K562 treated with DMSO at 1 percent for 48 hours (cell line): ENCODE results near the gene VMAC. TPM values are rescaled to one million over a fixed set of nuclear protein-coding genes. Genes with fewer than 3 reads are reported as not detected.

Experiments used
- total RNA-seq: library from RNA; unstranded; fragments of 300-600 nt; gene quantifications from 2 replicates; pipeline ENCODE4 v1.2.3, GENCODE V29; 2022; ENCODE audit warnings: low replicate concordance; ENCODE audit errors: extremely low read depth

The VMAC gene, protein sequence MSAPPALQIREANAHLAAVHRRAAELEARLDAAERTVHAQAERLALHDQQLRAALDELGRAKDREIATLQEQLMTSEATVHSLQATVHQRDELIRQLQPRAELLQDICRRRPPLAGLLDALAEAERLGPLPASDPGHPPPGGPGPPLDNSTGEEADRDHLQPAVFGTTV
- total RNA-seq: not detected in 2 replicates

DNA sequence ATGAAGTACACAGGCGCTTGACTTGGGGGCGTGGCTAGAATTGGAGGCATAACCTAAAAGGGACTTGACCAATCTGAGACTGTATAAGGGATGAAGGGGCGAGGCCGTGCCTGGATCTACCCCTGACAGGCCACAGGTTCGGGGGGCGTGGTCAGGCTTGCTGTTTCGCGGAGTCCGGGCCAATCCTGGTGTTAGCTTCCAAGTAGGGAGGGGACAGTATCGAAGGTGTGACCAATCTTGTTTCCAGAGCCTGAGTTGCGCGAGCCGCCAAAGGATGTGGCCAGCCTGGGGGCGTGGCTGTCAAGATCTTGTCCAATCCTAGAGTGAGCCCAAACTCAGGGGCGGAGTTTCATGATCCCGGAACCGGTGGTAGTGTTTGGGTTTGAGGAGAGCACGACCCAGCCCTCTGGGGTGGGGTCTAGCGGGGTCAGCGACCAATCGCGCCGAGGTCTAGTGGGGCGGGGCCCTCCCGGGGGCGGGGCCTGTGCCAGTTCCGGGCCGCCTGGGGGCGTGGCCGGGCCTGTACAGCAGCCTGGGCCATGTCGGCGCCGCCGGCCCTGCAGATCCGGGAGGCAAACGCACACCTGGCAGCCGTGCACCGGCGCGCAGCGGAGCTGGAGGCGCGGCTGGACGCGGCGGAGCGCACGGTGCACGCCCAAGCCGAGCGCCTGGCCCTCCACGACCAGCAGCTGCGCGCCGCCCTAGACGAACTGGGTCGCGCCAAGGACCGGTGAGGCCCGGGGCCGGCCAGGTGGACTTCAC, at the start of gene VMAC:
Gene VMAC (plus strand): TSS at position 521 of the 762 bp plus-strand sequence. CDS start 19 bp downstream, at position 540.

DNA sequence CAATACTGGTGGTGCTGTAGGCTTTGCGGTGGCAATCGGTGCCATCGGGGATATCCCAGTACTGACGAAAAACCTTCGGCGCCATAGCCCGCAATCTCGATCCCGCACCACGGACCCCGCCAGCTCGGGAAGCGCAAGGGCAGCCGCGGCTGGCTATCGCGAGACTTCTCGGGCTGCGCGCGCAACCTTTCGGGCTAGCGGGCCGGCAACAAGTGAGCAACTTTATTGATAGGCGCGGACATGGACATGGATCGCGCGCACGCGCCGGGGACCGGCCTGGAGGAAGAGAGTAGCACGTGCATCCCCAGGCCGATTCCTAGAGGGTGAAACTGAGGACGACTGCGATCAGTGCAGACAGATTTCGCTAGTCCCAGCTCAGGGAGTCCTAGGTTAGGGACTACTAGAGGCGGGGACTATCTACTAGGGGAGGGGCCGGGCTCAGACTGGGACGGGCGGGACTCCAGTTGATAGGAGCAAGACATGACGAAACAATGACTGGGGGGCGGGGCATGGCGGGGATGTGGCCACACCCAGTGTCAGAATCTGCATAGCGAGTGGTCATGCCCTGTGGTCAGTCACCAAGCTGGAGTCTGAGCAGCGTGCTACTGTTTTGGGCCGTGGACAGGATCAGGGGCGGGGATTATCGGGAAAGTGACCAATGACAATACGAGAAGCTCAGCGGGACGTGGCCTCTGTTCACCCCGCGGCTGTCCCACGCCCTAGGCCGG, 884 bp upstream of the VMAC start, which contains the start of gene NDUFA11:
Gene NDUFA11 (minus strand): TSS at position 167 of the 728 bp plus-strand sequence. CDS start 82 bp downstream, at position 85.

DNA sequence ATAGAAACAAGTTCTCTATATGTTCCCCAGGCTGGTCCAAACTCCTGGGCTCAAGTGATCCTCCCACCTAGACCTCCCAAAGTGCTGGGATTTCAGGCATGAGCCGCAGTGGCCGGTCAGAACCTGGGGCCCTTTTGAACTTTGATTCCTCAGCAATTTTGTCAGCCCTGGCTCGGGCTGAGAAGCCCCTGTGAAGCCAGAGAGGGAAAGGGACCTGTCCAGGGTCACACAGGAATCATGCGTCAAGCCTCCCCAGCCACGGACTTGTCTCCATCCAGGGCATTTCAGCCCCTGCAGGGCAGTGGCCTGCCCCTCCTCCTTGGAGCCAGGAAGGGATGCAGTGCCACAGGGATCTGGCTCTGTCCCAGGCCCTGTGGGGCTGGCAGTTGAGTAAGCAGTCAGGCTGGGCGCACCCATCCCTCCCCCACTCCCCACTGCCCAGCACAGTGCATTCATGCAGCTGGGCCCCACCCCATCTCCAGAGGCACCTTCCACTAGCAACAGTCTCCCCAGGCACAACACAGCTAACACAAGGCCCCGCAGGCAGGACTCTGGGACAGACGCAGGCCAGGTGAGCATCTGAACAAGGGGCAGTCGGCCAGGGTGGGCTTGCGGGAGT, 9.2 kb downstream of the VMAC start, which contains the start of gene CAPS:
Gene CAPS (plus strand): TSS at position 516 of the 619 bp plus-strand sequence. CDS start 153 bp downstream, outside the sequence.

Other genes with a start within 250 kb of the VMAC start
- not detected in 2 replicates for gene MICOS13, start 224.4 kb upstream of the VMAC start, total RNA-seq
- gene HSD11B1L, start 223.8 kb upstream of the VMAC start, total RNA-seq: not detected in 2 replicates
- 2,766 TPM in 1 of 2 replicates, not detected in the other for gene RPL36, start 214.6 kb upstream of the VMAC start, total RNA-seq
- gene LONP1, start 184.7 kb upstream of the VMAC start, total RNA-seq: not detected in 2 replicates
- not detected in 2 replicates for gene CATSPERD, start 184.2 kb upstream of the VMAC start, total RNA-seq
- gene PRR22, start 120.1 kb upstream of the VMAC start, total RNA-seq: not detected in 2 replicates
- gene DUS3L, start 113.7 kb upstream of the VMAC start, total RNA-seq: not detected in 2 replicates
- gene NRTN, start 99.8 kb upstream of the VMAC start, total RNA-seq: not detected in 2 replicates
- gene FUT6, start 65.2 kb upstream of the VMAC start, total RNA-seq: not detected in 2 replicates
- gene FUT3, start 53.4 kb upstream of the VMAC start, total RNA-seq: not detected in 2 replicates
- gene FUT5, start 34.3 kb upstream of the VMAC start, total RNA-seq: not detected in 2 replicates
- gene NDUFA11, start 1.1 kb upstream of the VMAC start, total RNA-seq: not detected in 2 replicates
- gene CAPS, start 9.4 kb downstream of the VMAC start, total RNA-seq: not detected in 2 replicates
- gene RANBP3, start 73.3 kb downstream of the VMAC start, total RNA-seq: not detected in 2 replicates
- not detected in 2 replicates for gene RFX2, start 205.6 kb downstream of the VMAC start, total RNA-seq
- not detected in 2 replicates for gene ACSBG2, start 230.8 kb downstream of the VMAC start, total RNA-seq